GM12892 (cell line): ENCODE data around the gene MAP1LC3C.

ENCODE experiments used
- POLR2A ChIP-seq: IDR thresholded peaks from 2 replicates; pipeline ENCODE4 v1.6.1; 2011; ENCODE audit warnings: low read depth, low read length, control low read depth
- POLR2AphosphoS5 ChIP-seq: IDR thresholded peaks from 2 replicates; pipeline ENCODE4 v1.6.1; 2011; ENCODE audit warnings: low read depth, low read length, control low read depth
- TAF1 ChIP-seq: IDR thresholded peaks from 2 replicates; pipeline ENCODE4 v1.6.1; 2011; ENCODE audit warnings: low read depth, mild to moderate bottlenecking, control low read depth, low read length, borderline replicate concordance

DNA sequence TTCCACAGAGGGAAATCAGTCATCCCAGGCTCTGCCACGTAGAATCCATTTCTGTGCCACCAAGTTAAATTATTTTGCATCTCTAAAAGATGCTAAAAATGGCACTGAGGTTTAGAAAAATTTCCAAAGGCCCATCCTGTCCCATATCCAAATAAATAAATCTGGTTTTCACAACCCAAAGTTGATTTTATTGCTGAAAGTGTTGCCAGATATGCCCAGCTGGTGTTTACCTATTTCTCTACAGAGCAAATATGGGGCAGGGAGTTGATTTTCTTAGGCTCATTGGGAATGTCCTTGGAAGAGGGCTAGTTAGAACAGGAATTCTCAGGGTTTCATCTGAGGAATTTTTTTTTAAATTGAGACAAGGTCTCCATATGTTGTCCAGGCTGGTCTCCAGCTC, 19.0 kb downstream of the MAP1LC3C start:
- TF ChIP-seq POLR2A (no peak), POLR2AphosphoS5 (no peak), TAF1 (no peak)
